OCI-LY1 (cell line): ENCODE measurements around the gene CFL1.
A peak's percentile ranks its signal among the peaks of the same experiment; 100 is the strongest.

Source experiments
- CTCF ChIP-seq: fragments of 200-600 bp; sonication (generic), shearing (Covaris generic); IDR thresholded peaks from 2 replicates; pipeline ENCODE4 v1.5.1; 2017; ENCODE audit warnings: mild to moderate bottlenecking, antibody characterized with exemption, low read length, moderate library complexity, mixed read lengths
- EZH2 ChIP-seq: fragments of 200-600 bp; sonication (generic), shearing (Covaris generic); IDR thresholded peaks from 2 replicates; pipeline ENCODE4 v1.8.0; 2017; ENCODE audit warnings: borderline replicate concordance, mixed run types, mild to moderate bottlenecking, antibody characterized with exemption, low read length, moderate library complexity, mixed read lengths

- TF ChIP-seq CTCF (peak; percentile 66), EZH2 (no peak)
These were observed 6.8 kb downstream of the CFL1 start for GRCh38 chr11:65851083-65851579.
